Measurements from ENCODE around the gene PAN3.
"Not testable (repeated sequence)": the region's sequence is repeated elsewhere in the genome, so short reads cannot be mapped to it uniquely, and the experiment has no call there.

The PAN3 gene

GRCh38 chr13:28138012-28138755, at the start of gene PAN3:
TSS of gene PAN3 (plus strand) at chr13:28138545. CDS start at chr13:28138658, 113 bp downstream.
- peak; percentile 93 for DNase-seq

- DNase-seq = no peak
Measured at GRCh38 chr13:28089065-28089464, 49.3 kb upstream of the PAN3 start.

- DNase-seq = no peak
Measured at GRCh38 chr13:28092431-28092830, 45.9 kb upstream of the PAN3 start.

GRCh38 chr13:28093881-28094280, 44.5 kb upstream of the PAN3 start:
- no peak for DNase-seq

- DNase-seq = no peak
Measured at GRCh38 chr13:28094306-28094705, 44.0 kb upstream of the PAN3 start.

GRCh38 chr13:28097503-28097902, 40.8 kb upstream of the PAN3 start:
- DNase-seq = no peak

GRCh38 chr13:28099396-28100149, 38.8 kb upstream of the PAN3 start:
- no peak for DNase-seq

GRCh38 chr13:28100150-28101121, 37.9 kb upstream of the PAN3 start, which contains the start of gene FLT3:
TSS of gene FLT3 (minus strand) at chr13:28100576. CDS start at chr13:28100510, 66 bp downstream.
- DNase-seq = peak; percentile 33

- DNase-seq = not testable (repeated sequence)
Measured at GRCh38 chr13:28101886-28102285, 36.5 kb upstream of the PAN3 start.

GRCh38 chr13:28106976-28107375, 31.4 kb upstream of the PAN3 start:
- no peak for DNase-seq

GRCh38 chr13:28110414-28110813, 27.9 kb upstream of the PAN3 start:
- no peak for DNase-seq

- DNase-seq = no peak
Measured at GRCh38 chr13:28116736-28117135, 21.6 kb upstream of the PAN3 start.

- no peak for DNase-seq
Measured at GRCh38 chr13:28117689-28118377, 20.5 kb upstream of the PAN3 start.

- no peak for DNase-seq
Measured at GRCh38 chr13:28120317-28120716, 18.0 kb upstream of the PAN3 start.

- no peak for DNase-seq
Measured at GRCh38 chr13:28121224-28121623, 17.1 kb upstream of the PAN3 start.

GRCh38 chr13:28128030-28128429, 10.3 kb upstream of the PAN3 start:
- no peak for DNase-seq

GRCh38 chr13:28128926-28129325, 9.4 kb upstream of the PAN3 start:
- DNase-seq = no peak

GRCh38 chr13:28129911-28130693, 8.2 kb upstream of the PAN3 start:
- DNase-seq = no peak

- DNase-seq = no peak
Measured at GRCh38 chr13:28131646-28132045, 6.7 kb upstream of the PAN3 start.

- no peak for DNase-seq
Measured at GRCh38 chr13:28136916-28137315, 1.4 kb upstream of the PAN3 start.

- DNase-seq = no peak
Measured at GRCh38 chr13:28137596-28137995, 749 bp upstream of the PAN3 start.

All from activated T-cell treated with anti-CD3 and anti-CD28 coated beads, Interleukin-2, amount 50 U/mL, for 1 hour (primary cell).